NB4 (cell line): Measurements from ENCODE around the gene KLHL17.

Experiments
- CTCF ChIP-seq: IDR thresholded peaks from one replicate; pipeline ENCODE4 v1.5.1; 2012; ENCODE audit warnings: low read depth, low read length
- POLR2A ChIP-seq: IDR thresholded peaks from 2 replicates; pipeline ENCODE4 v1.6.1; 2011; ENCODE audit warnings: mild to moderate bottlenecking; ENCODE audit not compliant: insufficient read length; ENCODE audit errors: extremely low read depth

GRCh38 chr1:956636-957035, 3.7 kb upstream of the KLHL17 start:
- TF ChIP-seq CTCF, result no peak
- no peak for TF ChIP-seq POLR2A
